Measurements from ENCODE around the gene FAM222B. TPM values are rescaled to one million over a fixed set of nuclear protein-coding genes. Genes with fewer than 3 reads are reported as not detected.

Gene FAM222B
- polyA plus RNA-seq, 1 experiment: 5.2 TPM

DNA sequence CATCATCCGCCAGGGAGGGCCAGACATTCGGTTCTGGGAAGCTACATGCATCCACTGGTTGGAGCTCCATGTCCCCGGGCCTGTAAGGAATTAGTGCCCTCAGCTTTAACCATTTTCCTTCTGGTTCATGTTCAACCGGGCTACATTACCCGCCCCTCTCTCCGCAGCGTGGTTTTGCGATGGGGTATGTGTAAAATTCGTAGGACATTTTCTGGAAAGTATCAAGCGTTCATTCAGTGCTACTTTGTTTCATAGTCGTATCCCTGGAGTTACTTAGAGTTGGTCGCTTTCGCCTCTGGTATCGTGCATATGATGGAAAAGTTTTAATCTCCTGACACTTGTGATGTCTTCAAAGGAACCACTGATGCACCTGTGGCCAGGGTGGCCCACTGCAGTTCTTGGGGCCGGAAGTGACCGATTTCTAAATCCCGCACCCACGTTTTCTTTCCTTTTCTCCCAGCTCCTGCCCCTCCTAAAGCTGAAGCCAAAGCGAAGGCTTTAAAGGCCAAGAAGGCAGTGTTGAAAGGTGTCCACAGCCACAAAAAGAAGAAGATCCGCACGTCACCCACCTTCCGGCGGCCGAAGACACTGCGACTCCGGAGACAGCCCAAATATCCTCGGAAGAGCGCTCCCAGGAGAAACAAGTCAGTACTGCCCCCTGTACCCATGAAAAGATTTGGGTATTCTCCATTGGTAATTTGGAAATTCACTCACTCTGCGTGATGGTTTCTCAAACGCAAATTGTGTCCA, 122.2 kb downstream of the FAM222B start:
- TF ChIP-seq, protein P1, sequence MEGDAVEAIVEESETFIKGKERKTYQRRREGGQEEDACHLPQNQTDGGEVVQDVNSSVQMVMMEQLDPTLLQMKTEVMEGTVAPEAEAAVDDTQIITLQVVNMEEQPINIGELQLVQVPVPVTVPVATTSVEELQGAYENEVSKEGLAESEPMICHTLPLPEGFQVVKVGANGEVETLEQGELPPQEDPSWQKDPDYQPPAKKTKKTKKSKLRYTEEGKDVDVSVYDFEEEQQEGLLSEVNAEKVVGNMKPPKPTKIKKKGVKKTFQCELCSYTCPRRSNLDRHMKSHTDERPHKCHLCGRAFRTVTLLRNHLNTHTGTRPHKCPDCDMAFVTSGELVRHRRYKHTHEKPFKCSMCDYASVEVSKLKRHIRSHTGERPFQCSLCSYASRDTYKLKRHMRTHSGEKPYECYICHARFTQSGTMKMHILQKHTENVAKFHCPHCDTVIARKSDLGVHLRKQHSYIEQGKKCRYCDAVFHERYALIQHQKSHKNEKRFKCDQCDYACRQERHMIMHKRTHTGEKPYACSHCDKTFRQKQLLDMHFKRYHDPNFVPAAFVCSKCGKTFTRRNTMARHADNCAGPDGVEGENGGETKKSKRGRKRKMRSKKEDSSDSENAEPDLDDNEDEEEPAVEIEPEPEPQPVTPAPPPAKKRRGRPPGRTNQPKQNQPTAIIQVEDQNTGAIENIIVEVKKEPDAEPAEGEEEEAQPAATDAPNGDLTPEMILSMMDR (IDR thresholded peaks at IDR 0.05; ENCODE audit: insufficient read depth, low read depth, low read length): peak; percentile 13; the same call in 1 of the 2 replicates
- DNase-seq (ENCODE audit: low read depth): no peak
- peaks cover 19% of the 10 kb centered on the region for H3K36me3 ChIP-seq (ENCODE audit: control insufficient read depth, insufficient read depth, low read length)
- H3K27me3 ChIP-seq (ENCODE audit: control insufficient read depth, insufficient read depth, low read length): no peaks in the 10 kb centered on the region
- POLR2A ChIA-PET: interaction anchor here (0.6 to 1.4 kb wide), 4 partner anchors 9 to 420 kb away, joined by 3 to 40 read pairs (median 9); partner anchors contain the start of genes PHF12 and PROCA1
- CTCF ChIA-PET: interaction anchor here (1.1 to 1.4 kb wide), 3 partner anchors 9 to 233 kb away, joined by 3 to 8 read pairs (median 4); partner anchors contain the start of gene PROCA1
- H3K4me3 ChIP-seq (ENCODE audit: low read depth, low read length): peak overlapping the region; percentile 60

- ChIA-PET CTCF (interaction anchor here (1.0 to 1.9 kb wide), 5 partner anchors 7 to 235 kb away, joined by 3 to 9 read pairs (median 4); partner anchors contain the start of genes DHRS13 and PROCA1), POLR2A (interaction anchor here (0.7 to 1.4 kb wide), 4 partner anchors 8 to 233 kb away, joined by 4 to 40 read pairs (median 10); partner anchors contain the start of genes NEK8, PHF12 and PROCA1)
- peaks cover 27% of the 10 kb centered on the region for H3K36me3 ChIP-seq (ENCODE audit: control insufficient read depth, insufficient read depth, low read length)
- no peak for DNase-seq (ENCODE audit: low read depth)
- no peaks in the 10 kb centered on the region for H3K27me3 ChIP-seq (ENCODE audit: control insufficient read depth, insufficient read depth, low read length)
- H3K4me3 ChIP-seq (ENCODE audit: low read depth, low read length): peak overlapping the region; percentile 55
- TF ChIP-seq, protein P1 (IDR thresholded peaks at IDR 0.05; ENCODE audit: insufficient read depth, low read depth, low read length): no peak
Measured at GRCh38 chr17:28719021-28719433, 123.6 kb downstream of the FAM222B start.

GRCh38 chr17:28718333-28719020, 124.1 kb downstream of the FAM222B start:
- ChIA-PET POLR2A (no interaction called here), CTCF (interaction anchor here (1.0 to 1.9 kb wide), 3 partner anchors 9 to 184 kb away, joined by 3 to 9 read pairs (median 3); partner anchors contain the start of gene DHRS13)
- TF ChIP-seq, protein P1 (IDR thresholded peaks at IDR 0.05; ENCODE audit: insufficient read depth, low read depth, low read length): no peak
- no peak for DNase-seq (ENCODE audit: low read depth)
- H3K27me3 ChIP-seq (ENCODE audit: control insufficient read depth, insufficient read depth, low read length): no peaks in the 10 kb centered on the region
- peaks cover 29% of the 10 kb centered on the region for H3K36me3 ChIP-seq (ENCODE audit: control insufficient read depth, insufficient read depth, low read length)
- peak overlapping the region; percentile 55 for H3K4me3 ChIP-seq (ENCODE audit: low read depth, low read length)

GRCh38 chr17:28717578-28718332, 124.8 kb downstream of the FAM222B start, which contains the start of gene RAB34:
Gene RAB34, minus strand, starts transcription at chr17:28717868. Its CDS starts 602 bp downstream, at chr17:28717266.
- POLR2A ChIA-PET: no interaction called here
- CTCF ChIA-PET: interaction anchor here (1.4 to 4.5 kb wide), 3 partner anchors 9 to 32 kb away, joined by 3 to 21 read pairs (median 9); partner anchors contain the start of gene TLCD1
- DNase-seq (ENCODE audit: low read depth): peak; percentile 46
- H3K27me3 ChIP-seq (ENCODE audit: control insufficient read depth, insufficient read depth, low read length): no peaks in the 10 kb centered on the region
- H3K4me3 ChIP-seq (ENCODE audit: low read depth, low read length): peak within 1 kb of the TSS; percentile 55
- peaks cover 24% of the 10 kb centered on the region for H3K36me3 ChIP-seq (ENCODE audit: control insufficient read depth, insufficient read depth, low read length)
- TF ChIP-seq, protein P1 (IDR thresholded peaks at IDR 0.05; ENCODE audit: insufficient read depth, low read depth, low read length): peak; percentile 35
